ENCODE results near the gene GPR50. TPM values are rescaled to one million over a fixed set of nuclear protein-coding genes. Genes with fewer than 3 reads are reported as not detected.
A peak's percentile ranks its signal among the peaks of the same experiment; 100 is the strongest.

Gene GPR50
- total RNA-seq = not detected

GRCh38 chrX:151176231-151176750, at the start of gene GPR50:
Gene GPR50 (plus strand): TSS chrX:151176584. CDS start chrX:151176722, 138 bp downstream.
- ATAC-seq (ENCODE audit: low FRiP score in 2 of 2) = no peak
- H3K9me3 ChIP-seq = peaks cover 0 to 12% (median 0%) of the 10 kb centered on the region in 4 donors
- TF ChIP-seq EP300 (IDR thresholded peaks at IDR 0.05) = no peak
- no peak for TF ChIP-seq POLR2AphosphoS5 (IDR thresholded peaks at IDR 0.05)
- TF ChIP-seq POLR2A (IDR thresholded peaks at IDR 0.05) = no peak
- no peak for TF ChIP-seq CTCF (IDR thresholded peaks at IDR 0.05)
- H3K4me1 ChIP-seq = peaks cover 0 to 7% (median 0%) of the 10 kb centered on the region in 4 donors
- no peak within 1 kb of the TSS for H3K27ac ChIP-seq
- H3K36me3 ChIP-seq = no peaks in the 10 kb centered on the region
- H3K4me3 ChIP-seq = peak within 1 kb of the TSS in 1 of 4 donors; percentile 12
- H3K27me3 ChIP-seq = peaks cover 0 to 25% (median 0%) of the 10 kb centered on the region in 4 donors
- 55% methylated on average over 11 of the region's 11 CpGs; no CpG with 5 or more reads in 1 of the 2 donors for WGBS, 2 donors
- no peak for DNase-seq

GRCh38 chrX:151132531-151132930, 43.9 kb upstream of the GPR50 start:
- no peaks in the 10 kb centered on the region for H3K4me1 ChIP-seq
- WGBS, 2 donors = 68 to 80% methylated on average over 2 of the region's 2 CpGs
- H3K27ac ChIP-seq = no peak overlapping the region
- ATAC-seq (ENCODE audit: low FRiP score in 2 of 2) (no peak), DNase-seq (no peak)
- TF ChIP-seq CTCF (IDR thresholded peaks at IDR 0.05) = no peak
- no peak overlapping the region for H3K4me3 ChIP-seq
- H3K36me3 ChIP-seq = no peaks in the 10 kb centered on the region
- H3K9me3 ChIP-seq = no peaks in the 10 kb centered on the region
- H3K27me3 ChIP-seq = no peaks in the 10 kb centered on the region

DNA sequence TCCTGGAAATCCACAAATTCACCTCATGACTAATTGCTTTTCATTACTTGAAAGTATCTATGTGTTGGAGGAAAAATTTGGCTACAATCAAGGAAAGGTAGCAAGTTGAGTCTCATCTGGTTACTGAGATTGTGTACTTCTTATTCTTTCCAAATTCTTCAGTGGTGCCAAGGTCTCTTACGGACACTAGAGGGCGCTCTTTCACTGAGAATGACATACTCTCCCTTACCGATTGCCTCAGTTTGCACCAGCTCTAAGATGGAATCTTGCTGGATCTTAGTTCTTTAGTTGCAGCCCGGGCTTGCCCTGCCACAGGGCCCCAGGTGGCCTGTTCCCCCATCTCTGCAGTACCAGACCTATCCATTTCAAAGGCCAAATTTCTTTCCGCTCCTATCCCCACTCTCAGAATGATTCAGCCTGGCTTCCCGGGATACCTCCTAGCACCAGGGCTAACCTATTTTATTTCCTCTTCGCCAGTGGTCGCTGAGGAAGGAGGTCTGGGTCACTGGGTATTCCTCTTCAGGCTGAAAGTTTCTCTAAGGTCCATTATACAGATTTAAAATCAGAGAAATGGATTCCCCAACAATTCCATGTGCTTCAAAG, 24.6 kb upstream of the GPR50 start:
- Histone ChIP-seq H3K9me3 (no peaks in the 10 kb centered on the region), H3K27me3 (no peaks in the 10 kb centered on the region), H3K27ac (no peak overlapping the region), H3K4me3 (no peak overlapping the region), H3K4me1 (no peaks in the 10 kb centered on the region), H3K36me3 (no peaks in the 10 kb centered on the region)
- DNase-seq (no peak), ATAC-seq (ENCODE audit: low FRiP score in 2 of 2) (peak in 1 of 2 donors; percentile 60)
- WGBS, 2 donors = 37 to 64% methylated on average over 5 to 8 of the region's 8 CpGs
- peak; percentile 57 to 80 (median 76) for TF ChIP-seq CTCF (IDR thresholded peaks at IDR 0.05)
- TF ChIP-seq EP300 (IDR thresholded peaks at IDR 0.05) = no peak

DNA sequence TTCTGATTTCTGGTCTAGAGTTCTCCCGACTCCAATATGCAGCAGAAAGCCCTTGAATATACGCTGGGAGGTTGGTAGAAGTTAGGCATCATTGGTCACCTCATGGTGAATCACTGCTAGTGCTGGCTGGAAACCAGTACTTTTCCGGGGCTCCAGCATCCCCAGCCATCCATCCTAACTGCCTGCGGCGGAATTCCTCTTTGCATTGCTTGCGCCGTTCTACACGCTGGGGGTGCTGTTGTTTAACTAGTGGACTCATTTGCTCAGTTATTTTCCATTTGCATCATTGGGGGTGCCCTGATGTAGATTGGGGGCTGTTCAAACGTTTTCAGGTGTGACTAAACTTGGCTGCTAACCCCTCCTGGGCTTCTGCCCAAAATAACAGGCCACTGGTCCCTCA, 23.3 kb upstream of the GPR50 start:
- TF ChIP-seq POLR2AphosphoS5 (IDR thresholded peaks at IDR 0.05) (no peak), CTCF (IDR thresholded peaks at IDR 0.05) (no peak), POLR2A (IDR thresholded peaks at IDR 0.05) (no peak), EP300 (IDR thresholded peaks at IDR 0.05) (no peak)
- WGBS, 2 donors = 20 to 26% methylated on average over 8 to 9 of the region's 9 CpGs
- ATAC-seq (ENCODE audit: low FRiP score in 2 of 2) (no peak), DNase-seq (no peak)
- Histone ChIP-seq H3K4me1 (no peaks in the 10 kb centered on the region), H3K27ac (no peak overlapping the region), H3K27me3 (no peaks in the 10 kb centered on the region), H3K4me3 (no peak overlapping the region), H3K9me3 (no peaks in the 10 kb centered on the region), H3K36me3 (no peaks in the 10 kb centered on the region)

DNA sequence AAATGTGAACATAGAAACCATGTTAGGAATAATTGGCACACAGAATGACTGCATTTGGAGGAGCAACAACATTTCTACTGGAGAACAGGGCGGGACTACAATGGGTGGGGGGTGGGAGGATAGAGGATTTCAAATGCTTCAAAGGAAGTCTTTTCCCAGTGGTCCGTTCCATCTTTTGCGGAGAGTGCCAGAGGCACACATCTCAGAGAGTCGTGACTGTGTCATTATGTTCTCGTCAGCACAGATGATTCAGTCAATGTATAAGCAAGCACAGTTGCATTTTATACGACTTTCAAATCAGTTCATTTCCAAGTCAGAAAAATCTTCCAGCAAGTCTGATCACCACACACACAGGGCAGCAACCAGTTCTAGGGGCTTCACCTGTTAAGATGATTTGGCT, 22.7 kb upstream of the GPR50 start:
- H3K27me3 ChIP-seq = no peaks in the 10 kb centered on the region

More for the DNA sequence above, 22.7 kb upstream of the GPR50 start:
- H3K27ac ChIP-seq = no peak overlapping the region
- no peak for DNase-seq
- no peak overlapping the region for H3K4me3 ChIP-seq
- H3K36me3 ChIP-seq = no peaks in the 10 kb centered on the region
- no peaks in the 10 kb centered on the region for H3K9me3 ChIP-seq
- WGBS, 2 donors = 38 to 60% methylated on average over 1 to 6 of the region's 6 CpGs
- H3K4me1 ChIP-seq = no peaks in the 10 kb centered on the region
- ATAC-seq (ENCODE audit: low FRiP score in 2 of 2) = no peak
- TF ChIP-seq EP300 (IDR thresholded peaks at IDR 0.05) (no peak), POLR2A (IDR thresholded peaks at IDR 0.05) (no peak), CTCF (IDR thresholded peaks at IDR 0.05) (no peak), POLR2AphosphoS5 (IDR thresholded peaks at IDR 0.05) (no peak)
